ENCODE measurements around the gene PJVK. TPM values are rescaled to one million over a fixed set of nuclear protein-coding genes. Genes with fewer than 3 reads are reported as not detected.

The PJVK gene
- total and polyA plus RNA-seq, 2 donors (not counting 3 experiments of a cell fraction or from before 2014, with no cell fraction given), result 1.3 to 1.4 TPM

- Histone ChIP-seq H3K79me2 (ENCODE audit: control insufficient read depth, insufficient read depth, low read length) (no peaks in the 10 kb centered on the region), H4K20me1 (replicated peaks; ENCODE audit: control insufficient read depth, extremely low read depth, insufficient read depth, low read length) (no peaks in the 10 kb centered on the region), H3K9ac (replicated peaks; ENCODE audit: extremely low read depth, insufficient read depth, low read length) (no peak overlapping the region), H3K4me1 (ENCODE audit: control insufficient read depth, extremely low read depth, insufficient read depth, low read length) (peaks cover 11% of the 10 kb centered on the region), H3K9me3 (replicated peaks; ENCODE audit: control insufficient read depth, insufficient read depth, low read length) (no peaks in the 10 kb centered on the region), H2AFZ (ENCODE audit: low read depth, low read length) (no peak overlapping the region), H3K27me3 (ENCODE audit: control insufficient read depth in 2 of 2, insufficient read depth in 2 of 2, low read length in 2 of 2) (no peaks in the 10 kb centered on the region), H3K4me2 (ENCODE audit: insufficient read depth, low read length) (no peak overlapping the region), H3K36me3 (ENCODE audit: control insufficient read depth in 2 of 2, extremely low read depth in 1 of 2, insufficient read depth in 2 of 2, low read length in 2 of 2) (peaks cover 0 to 2% of the 10 kb centered on the region in 2 experiments), H3K9me1 (replicated peaks; ENCODE audit: control insufficient read depth, extremely low read depth, insufficient read depth, low read length) (no peaks in the 10 kb centered on the region), H3K4me3 (replicated peaks in 1 of 3; ENCODE audit: insufficient read depth in 1 of 3, low read depth in 1 of 3, low read length in 3 of 3) (no peak overlapping the region), H3K27ac (ENCODE audit: insufficient read depth, low read depth, low read length) (no peak overlapping the region)
- intact Hi-C loops (cut with micrococcal nuclease), result no loop called here
- POLR2A ChIA-PET, result no interaction called here
- no peak for TF ChIP-seq CTCF (IDR thresholded peaks at IDR 0.05; ENCODE audit: extremely low read depth in 1 of 2, insufficient read depth in 1 of 2, low read depth in 1 of 2, low read length in 2 of 2)
- TF ChIP-seq JUN (IDR thresholded peaks at IDR 0.05; ENCODE audit: borderline replicate concordance, insufficient read depth, insufficient read length, low read depth), result no peak
- TF ChIP-seq POLR2A (IDR thresholded peaks at IDR 0.05; ENCODE audit: low read depth, low read length), result no peak
- no peak for TF ChIP-seq GATA2 (IDR thresholded peaks at IDR 0.05; ENCODE audit: insufficient read depth, insufficient read length, low read depth, low read length)
- no peak for TF ChIP-seq EZH2 (IDR thresholded peaks at IDR 0.05; ENCODE audit: borderline replicate concordance, low read depth, low read length, severe bottlenecking)
- no peak for TF ChIP-seq FOS (IDR thresholded peaks at IDR 0.05; ENCODE audit: borderline replicate concordance, insufficient read depth, low read length)
- TF ChIP-seq MYC (IDR thresholded peaks at IDR 0.05; ENCODE audit: low read depth, low read length), result no peak
- no peak for TF ChIP-seq MAX (IDR thresholded peaks at IDR 0.05; ENCODE audit: insufficient read depth, insufficient read length)
- no peak for TF ChIP-seq POLR2AphosphoS5 (IDR thresholded peaks at IDR 0.05; ENCODE audit: insufficient read depth, low read depth, low read length)
- BruUV-seq (replicated peaks), result no TSS peak
- CTCF ChIA-PET, result interaction anchor here (1.1 to 3.3 kb wide), 5 partner anchors 14 to 306 kb away, joined by 3 to 42 read pairs (median 25); partner anchors contain the start of gene RBM45
- no peak for DNase-seq (ENCODE audit: low read depth, low spot score)
- no peak for FAIRE-seq
- dilution Hi-C loops (cut with MboI; ENCODE audit: extremely low pct_ligation_motif_present, low sequenced_read_pairs), result no loop called here
These were observed 33.3 kb upstream of the PJVK start for GRCh38 chr2:178417916-178418315.
